ENCODE data around the gene VRK1.

DNA sequence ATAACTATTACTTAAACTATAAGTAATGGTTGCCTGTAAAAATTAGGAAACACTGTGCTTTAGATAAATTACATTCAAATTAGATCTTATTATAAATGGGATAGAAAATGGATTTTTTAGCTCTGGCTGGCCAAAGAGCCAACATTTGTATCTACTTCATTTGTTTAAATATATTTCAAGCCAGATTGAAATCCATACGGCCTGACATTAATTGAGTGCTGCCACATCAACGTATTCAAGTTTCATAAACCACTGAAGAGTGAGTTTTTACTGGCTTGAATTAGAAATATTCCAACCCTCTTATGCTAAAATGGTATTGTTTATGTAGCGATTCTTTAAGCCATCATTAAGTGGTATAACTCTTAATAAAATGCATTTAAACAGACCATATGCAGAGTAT is 133.3 kb downstream of the VRK1 start:
- TF ChIP-seq TOX (CRISPR knock-in tag; IDR thresholded peaks at IDR 0.05; ENCODE audit: borderline replicate concordance): no peak
- TF ChIP-seq ISL1 (CRISPR knock-in tag; IDR thresholded peaks at IDR 0.05): no peak
- no peak for TF ChIP-seq ZFP3 (CRISPR knock-in tag; IDR thresholded peaks at IDR 0.05)
- TF ChIP-seq, protein P1, sequence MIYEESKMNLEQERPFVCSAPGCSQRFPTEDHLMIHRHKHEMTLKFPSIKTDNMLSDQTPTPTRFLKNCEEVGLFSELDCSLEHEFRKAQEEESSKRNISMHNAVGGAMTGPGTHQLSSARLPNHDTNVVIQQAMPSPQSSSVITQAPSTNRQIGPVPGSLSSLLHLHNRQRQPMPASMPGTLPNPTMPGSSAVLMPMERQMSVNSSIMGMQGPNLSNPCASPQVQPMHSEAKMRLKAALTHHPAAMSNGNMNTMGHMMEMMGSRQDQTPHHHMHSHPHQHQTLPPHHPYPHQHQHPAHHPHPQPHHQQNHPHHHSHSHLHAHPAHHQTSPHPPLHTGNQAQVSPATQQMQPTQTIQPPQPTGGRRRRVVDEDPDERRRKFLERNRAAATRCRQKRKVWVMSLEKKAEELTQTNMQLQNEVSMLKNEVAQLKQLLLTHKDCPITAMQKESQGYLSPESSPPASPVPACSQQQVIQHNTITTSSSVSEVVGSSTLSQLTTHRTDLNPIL (CRISPR knock-in tag; IDR thresholded peaks at IDR 0.05; ENCODE audit: low read depth): no peak
- TF ChIP-seq, protein P2, sequence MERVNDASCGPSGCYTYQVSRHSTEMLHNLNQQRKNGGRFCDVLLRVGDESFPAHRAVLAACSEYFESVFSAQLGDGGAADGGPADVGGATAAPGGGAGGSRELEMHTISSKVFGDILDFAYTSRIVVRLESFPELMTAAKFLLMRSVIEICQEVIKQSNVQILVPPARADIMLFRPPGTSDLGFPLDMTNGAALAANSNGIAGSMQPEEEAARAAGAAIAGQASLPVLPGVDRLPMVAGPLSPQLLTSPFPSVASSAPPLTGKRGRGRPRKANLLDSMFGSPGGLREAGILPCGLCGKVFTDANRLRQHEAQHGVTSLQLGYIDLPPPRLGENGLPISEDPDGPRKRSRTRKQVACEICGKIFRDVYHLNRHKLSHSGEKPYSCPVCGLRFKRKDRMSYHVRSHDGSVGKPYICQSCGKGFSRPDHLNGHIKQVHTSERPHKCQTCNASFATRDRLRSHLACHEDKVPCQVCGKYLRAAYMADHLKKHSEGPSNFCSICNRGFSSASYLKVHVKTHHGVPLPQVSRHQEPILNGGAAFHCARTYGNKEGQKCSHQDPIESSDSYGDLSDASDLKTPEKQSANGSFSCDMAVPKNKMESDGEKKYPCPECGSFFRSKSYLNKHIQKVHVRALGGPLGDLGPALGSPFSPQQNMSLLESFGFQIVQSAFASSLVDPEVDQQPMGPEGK (CRISPR knock-in tag; IDR thresholded peaks at IDR 0.05; ENCODE audit: borderline replicate concordance): no peak
- TF ChIP-seq RARB (CRISPR knock-in tag; IDR thresholded peaks at IDR 0.05): no peak
- no peak for TF ChIP-seq CSDC2 (CRISPR knock-in tag; IDR thresholded peaks at IDR 0.05)
- no peak for TF ChIP-seq ARNTL (CRISPR knock-in tag; IDR thresholded peaks at IDR 0.05; ENCODE audit: borderline replicate concordance, low read depth)
- no peak for TF ChIP-seq TCF4 (CRISPR knock-in tag; IDR thresholded peaks at IDR 0.05; ENCODE audit: borderline replicate concordance)
- TF ChIP-seq, protein P3, sequence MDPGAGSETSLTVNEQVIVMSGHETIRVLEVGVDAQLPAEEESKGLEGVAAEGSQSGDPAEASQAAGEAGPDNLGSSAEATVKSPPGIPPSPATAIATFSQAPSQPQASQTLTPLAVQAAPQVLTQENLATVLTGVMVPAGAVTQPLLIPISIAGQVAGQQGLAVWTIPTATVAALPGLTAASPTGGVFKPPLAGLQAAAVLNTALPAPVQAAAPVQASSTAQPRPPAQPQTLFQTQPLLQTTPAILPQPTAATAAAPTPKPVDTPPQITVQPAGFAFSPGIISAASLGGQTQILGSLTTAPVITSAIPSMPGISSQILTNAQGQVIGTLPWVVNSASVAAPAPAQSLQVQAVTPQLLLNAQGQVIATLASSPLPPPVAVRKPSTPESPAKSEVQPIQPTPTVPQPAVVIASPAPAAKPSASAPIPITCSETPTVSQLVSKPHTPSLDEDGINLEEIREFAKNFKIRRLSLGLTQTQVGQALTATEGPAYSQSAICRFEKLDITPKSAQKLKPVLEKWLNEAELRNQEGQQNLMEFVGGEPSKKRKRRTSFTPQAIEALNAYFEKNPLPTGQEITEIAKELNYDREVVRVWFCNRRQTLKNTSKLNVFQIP (CRISPR knock-in tag; IDR thresholded peaks at IDR 0.05; ENCODE audit: borderline replicate concordance, low read depth): no peak

Measured in SK-N-SH treated with all-trans-retinoic acid at 6 μM for 48 hours (cell line).